Measurements from ENCODE around the gene LHFPL6.
"Not testable (repeated sequence)": the region's sequence is repeated elsewhere in the genome, so short reads cannot be mapped to it uniquely, and the experiment has no call there.

The LHFPL6 gene

GRCh38 chr13:39378306-39378705 is 224.7 kb downstream of the LHFPL6 start:
- DNase-seq: no peak

- DNase-seq: no peak
Observed at GRCh38 chr13:39377699-39378098, 225.3 kb downstream of the LHFPL6 start.

- no peak for DNase-seq
Observed at GRCh38 chr13:39376076-39376475, 226.9 kb downstream of the LHFPL6 start.

- DNase-seq: no peak
Observed at GRCh38 chr13:39375601-39376000, 227.4 kb downstream of the LHFPL6 start.

GRCh38 chr13:39374741-39375189 is 228.2 kb downstream of the LHFPL6 start:
- no peak for DNase-seq

- no peak for DNase-seq
Observed at GRCh38 chr13:39373145-39373544, 229.8 kb downstream of the LHFPL6 start.

- no peak for DNase-seq
Observed at GRCh38 chr13:39371706-39372105, 231.3 kb downstream of the LHFPL6 start.

- no peak for DNase-seq
Observed at GRCh38 chr13:39370554-39370953, 232.4 kb downstream of the LHFPL6 start.

GRCh38 chr13:39370048-39370447 is 232.9 kb downstream of the LHFPL6 start:
- DNase-seq: no peak

GRCh38 chr13:39369161-39369890 is 233.7 kb downstream of the LHFPL6 start:
- DNase-seq: no peak

- no peak for DNase-seq
Observed at GRCh38 chr13:39365879-39366278, 237.1 kb downstream of the LHFPL6 start.

- no peak for DNase-seq
Observed at GRCh38 chr13:39364947-39365468, 238.0 kb downstream of the LHFPL6 start.

- no peak for DNase-seq
Observed at GRCh38 chr13:39363382-39363772, 239.6 kb downstream of the LHFPL6 start.

GRCh38 chr13:39362652-39363381 is 240.2 kb downstream of the LHFPL6 start:
- DNase-seq: no peak

- DNase-seq: no peak
Observed at GRCh38 chr13:39353988-39354387, 249.0 kb downstream of the LHFPL6 start.

GRCh38 chr13:39350461-39350881 is 252.5 kb downstream of the LHFPL6 start:
- DNase-seq: no peak

- DNase-seq: no peak
Observed at GRCh38 chr13:39349391-39349960, 253.5 kb downstream of the LHFPL6 start.

- DNase-seq: no peak
Observed at GRCh38 chr13:39347926-39348901, 254.8 kb downstream of the LHFPL6 start.

GRCh38 chr13:39345982-39346381 is 257.0 kb downstream of the LHFPL6 start:
- DNase-seq: no peak

- no peak for DNase-seq
Observed at GRCh38 chr13:39341251-39341650, 261.7 kb downstream of the LHFPL6 start.

GRCh38 chr13:39338114-39338513 is 264.9 kb downstream of the LHFPL6 start:
- not testable (repeated sequence) for DNase-seq

- no peak for DNase-seq
Observed at GRCh38 chr13:39336937-39337336, 266.1 kb downstream of the LHFPL6 start.

Data from activated CD4-positive, CD25-positive, alpha-beta regulatory T cell treated with anti-CD3 and anti-CD28 coated beads, Interleukin-2, amount 50 U/mL, for 72 hours (primary cell).